MM.1S (cell line): ENCODE data around the gene DHX15.

Experiments used
- CTCF ChIP-seq: fragments of 300-600 bp; sonication (generic); IDR thresholded peaks from 2 replicates; pipeline ENCODE4 v1.5.1; 2016; ENCODE audit warnings: antibody characterized with exemption, low read length, mixed read lengths
- EZH2 ChIP-seq: fragments of 300-600 bp; sonication (generic); optimal IDR thresholded peaks from 2 replicates; pipeline ENCODE3; 2017; ENCODE audit warnings: low read depth, mild to moderate bottlenecking, antibody characterized with exemption, low read length, mixed read lengths
- EZH2phosphoT487 ChIP-seq: fragments of 300-600 bp; sonication (generic); IDR thresholded peaks from 2 replicates; pipeline ENCODE4 v1.6.1; 2018; ENCODE audit warnings: antibody characterized with exemption, low read length

- TF ChIP-seq CTCF (no peak), EZH2 (no peak), EZH2phosphoT487 (no peak)
Measured at GRCh38 chr4:24559889-24560288, 24.5 kb downstream of the DHX15 start.
